Thyroid gland (tissue), 4 donors: ENCODE measurements around the gene UNKL.

Experiments used
- CTCF ChIP-seq, 6 experiments: fragments of 200-600 bp in 3 of 6; fragments of 450-650 bp in 3 of 6; sonication (generic) in 3 of 6; IDR thresholded peaks; one replicate each; pipeline ENCODE4 v1.5.1; 2016 to 2019; ENCODE audit warnings: antibody characterized with exemption in 6 of 6, mild to moderate bottlenecking in 2 of 6, inconsistent platforms in 1 of 6, moderate library complexity in 1 of 6
- POLR2A ChIP-seq, 2 donors: fragments of 450-650 bp; IDR thresholded peaks; one replicate each; pipeline ENCODE4 v1.6.1; 2017; ENCODE audit warnings: antibody characterized with exemption in 2 of 2, mild to moderate bottlenecking in 2 of 2, moderate library complexity in 1 of 2

GRCh38 chr16:1355591-1355990, 58.9 kb downstream of the UNKL start:
- TF ChIP-seq CTCF (IDR thresholded peaks at IDR 0.05), result no peak
- no peak for TF ChIP-seq POLR2A (IDR thresholded peaks at IDR 0.05)
